NCI-H1930 (cell line): ENCODE measurements around the gene TRAF7.
A peak's percentile ranks its signal among the peaks of the same experiment; 100 is the strongest.

Source experiments
- DNase-seq, 2 experiments: peaks; one replicate each; lab custom pipeline; 2025; lab: John Stamatoyannopoulos, UW

Gene TRAF7

GRCh38 chr16:2165861-2166260, 10.3 kb downstream of the TRAF7 start:
- no peak for DNase-seq

- DNase-seq: no peak
Observed at GRCh38 chr16:2166263-2167067, 10.9 kb downstream of the TRAF7 start.

- DNase-seq: no peak
Observed at GRCh38 chr16:2167068-2167638, 11.6 kb downstream of the TRAF7 start.

- DNase-seq: no peak
Observed at GRCh38 chr16:2170080-2170479, 14.5 kb downstream of the TRAF7 start.

GRCh38 chr16:2170587-2171435, 15.2 kb downstream of the TRAF7 start:
- DNase-seq: no peak

GRCh38 chr16:2171601-2172178, 16.1 kb downstream of the TRAF7 start:
- DNase-seq: no peak

- DNase-seq: no peak
Observed at GRCh38 chr16:2172688-2173335, 17.2 kb downstream of the TRAF7 start.

- no peak for DNase-seq
Observed at GRCh38 chr16:2173366-2173765, 17.8 kb downstream of the TRAF7 start.

- DNase-seq: no peak
Observed at GRCh38 chr16:2173916-2174315, 18.3 kb downstream of the TRAF7 start.

GRCh38 chr16:2174396-2175131, 19.0 kb downstream of the TRAF7 start:
- DNase-seq: no peak

GRCh38 chr16:2175454-2175853, 19.9 kb downstream of the TRAF7 start:
- DNase-seq: no peak

- no peak for DNase-seq
Observed at GRCh38 chr16:2176047-2176446, 20.5 kb downstream of the TRAF7 start.

GRCh38 chr16:2177101-2177500, 21.5 kb downstream of the TRAF7 start:
- no peak for DNase-seq

GRCh38 chr16:2177561-2177960, 22.0 kb downstream of the TRAF7 start:
- no peak for DNase-seq

- peak; percentile 46 to 71 for DNase-seq
Observed at GRCh38 chr16:2178321-2179106, 22.9 kb downstream of the TRAF7 start.

GRCh38 chr16:2179107-2179501, 23.5 kb downstream of the TRAF7 start:
- DNase-seq: no peak

- DNase-seq: no peak
Observed at GRCh38 chr16:2179576-2179975, 24.0 kb downstream of the TRAF7 start.

GRCh38 chr16:2180461-2180860, 24.9 kb downstream of the TRAF7 start:
- DNase-seq: no peak

GRCh38 chr16:2180962-2181923, 25.7 kb downstream of the TRAF7 start:
- DNase-seq: no peak
